Nephron progenitor cell (in vitro differentiated cells): ENCODE data around the gene TXNRD1.

ENCODE experiments used
- DNase-seq: peaks from one replicate; pipeline ENCODE4 v3.0.0; 2021
- H3K27ac Mint-ChIP-seq: 2 replicates; pipeline ENCODE4 v1.8.0; 2021; ENCODE audit warnings: mild to moderate bottlenecking, moderate library complexity, mixed read lengths
- H3K27me3 Mint-ChIP-seq: 2 replicates; pipeline ENCODE4 v1.8.0; 2021; ENCODE audit warnings: mild to moderate bottlenecking, low read depth, mixed read lengths; ENCODE audit not compliant: poor library complexity
- H3K36me3 Mint-ChIP-seq: 2 replicates; pipeline ENCODE4 v1.8.0; 2021; ENCODE audit warnings: low read depth, mixed read lengths
- H3K4me1 Mint-ChIP-seq: 2 replicates; pipeline ENCODE4 v1.8.0; 2021; ENCODE audit warnings: mixed read lengths
- H3K4me3 Mint-ChIP-seq: 2 replicates; pipeline ENCODE4 v1.8.0; 2021; ENCODE audit warnings: mild to moderate bottlenecking, moderate library complexity, mixed read lengths
- H3K9me3 Mint-ChIP-seq: 2 replicates; pipeline ENCODE4 v1.8.0; 2021; ENCODE audit warnings: mild to moderate bottlenecking, moderate library complexity, mixed read lengths
- TF ChIP-seq, protein P1 (sequence below): fragments of 200-600 bp; sonication (generic); IDR thresholded peaks from 2 replicates; pipeline ENCODE4 v1.5.0; 2021; ENCODE audit warnings: antibody characterized with exemption

TXNRD1 gene

DNA sequence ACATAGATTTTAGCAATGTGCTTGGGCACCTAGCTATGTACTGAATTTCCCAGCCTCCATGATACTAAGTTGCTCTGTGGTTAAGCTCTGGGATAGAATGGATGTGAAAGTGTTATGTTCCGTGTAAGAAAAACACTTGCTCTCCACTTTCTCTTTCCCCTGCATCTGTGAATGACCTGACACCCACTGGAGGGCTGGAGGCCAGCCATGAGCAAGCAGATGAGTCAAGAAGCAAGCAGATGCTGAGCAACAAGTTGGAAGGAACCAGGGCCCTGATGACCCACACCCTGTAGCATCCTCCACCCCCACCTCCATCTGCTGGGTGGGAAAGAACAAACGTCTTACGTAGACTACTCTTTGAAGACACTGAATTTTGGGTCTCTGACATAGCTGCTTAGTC, 144.6 kb downstream of the TXNRD1 start:
- TF ChIP-seq, protein P1, sequence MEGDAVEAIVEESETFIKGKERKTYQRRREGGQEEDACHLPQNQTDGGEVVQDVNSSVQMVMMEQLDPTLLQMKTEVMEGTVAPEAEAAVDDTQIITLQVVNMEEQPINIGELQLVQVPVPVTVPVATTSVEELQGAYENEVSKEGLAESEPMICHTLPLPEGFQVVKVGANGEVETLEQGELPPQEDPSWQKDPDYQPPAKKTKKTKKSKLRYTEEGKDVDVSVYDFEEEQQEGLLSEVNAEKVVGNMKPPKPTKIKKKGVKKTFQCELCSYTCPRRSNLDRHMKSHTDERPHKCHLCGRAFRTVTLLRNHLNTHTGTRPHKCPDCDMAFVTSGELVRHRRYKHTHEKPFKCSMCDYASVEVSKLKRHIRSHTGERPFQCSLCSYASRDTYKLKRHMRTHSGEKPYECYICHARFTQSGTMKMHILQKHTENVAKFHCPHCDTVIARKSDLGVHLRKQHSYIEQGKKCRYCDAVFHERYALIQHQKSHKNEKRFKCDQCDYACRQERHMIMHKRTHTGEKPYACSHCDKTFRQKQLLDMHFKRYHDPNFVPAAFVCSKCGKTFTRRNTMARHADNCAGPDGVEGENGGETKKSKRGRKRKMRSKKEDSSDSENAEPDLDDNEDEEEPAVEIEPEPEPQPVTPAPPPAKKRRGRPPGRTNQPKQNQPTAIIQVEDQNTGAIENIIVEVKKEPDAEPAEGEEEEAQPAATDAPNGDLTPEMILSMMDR = no peak
- peaks cover 27% of the 10 kb centered on the region for H3K9me3 Mint-ChIP-seq
- no peak overlapping the region for H3K27ac Mint-ChIP-seq
- no peaks in the 10 kb centered on the region for H3K4me1 Mint-ChIP-seq
- H3K4me3 Mint-ChIP-seq = no peak overlapping the region
- peaks cover 15% of the 10 kb centered on the region for H3K36me3 Mint-ChIP-seq
- DNase-seq = no peak
- peaks cover 3% of the 10 kb centered on the region for H3K27me3 Mint-ChIP-seq

DNA sequence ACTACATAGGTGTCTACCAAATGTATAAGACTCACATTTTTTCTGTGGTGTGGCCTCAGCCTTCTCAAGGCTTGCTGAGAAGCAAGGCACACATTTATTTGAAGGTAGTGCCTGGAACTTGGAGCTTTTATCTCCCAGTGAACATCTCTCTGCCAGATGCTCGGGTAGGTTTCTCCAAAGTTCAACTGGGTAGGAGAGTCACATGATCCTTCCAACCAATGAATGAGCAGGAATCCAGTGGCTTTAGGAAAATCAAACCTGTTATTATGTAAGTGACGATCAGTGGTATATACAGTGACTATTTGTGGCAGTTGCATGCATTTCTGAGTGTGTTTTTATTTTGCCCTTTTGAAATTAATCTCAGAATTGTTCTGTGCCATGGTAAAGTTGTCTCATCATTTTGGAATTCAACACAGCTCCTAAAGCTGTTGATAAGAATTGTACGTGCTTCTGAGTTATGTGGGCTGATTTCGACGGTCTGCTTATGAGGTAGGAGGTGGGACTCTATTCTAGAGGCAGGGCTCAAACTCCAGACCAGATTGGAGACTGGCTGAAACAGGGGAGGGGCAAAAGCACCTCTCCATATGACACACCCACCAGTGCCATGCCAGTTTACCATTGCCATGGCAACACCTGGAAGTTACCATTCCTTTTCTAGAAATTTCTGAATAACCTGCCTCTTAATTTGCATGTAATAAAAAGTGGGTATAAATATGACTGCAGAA, 145.6 kb downstream of the TXNRD1 start:
- H3K27ac Mint-ChIP-seq = no peak overlapping the region
- H3K36me3 Mint-ChIP-seq = peaks cover 15% of the 10 kb centered on the region
- H3K4me1 Mint-ChIP-seq = no peaks in the 10 kb centered on the region
- TF ChIP-seq, protein P1 = no peak
- no peak for DNase-seq
- peaks cover 2% of the 10 kb centered on the region for H3K27me3 Mint-ChIP-seq
- H3K4me3 Mint-ChIP-seq = no peak overlapping the region
- H3K9me3 Mint-ChIP-seq = peaks cover 27% of the 10 kb centered on the region

DNA sequence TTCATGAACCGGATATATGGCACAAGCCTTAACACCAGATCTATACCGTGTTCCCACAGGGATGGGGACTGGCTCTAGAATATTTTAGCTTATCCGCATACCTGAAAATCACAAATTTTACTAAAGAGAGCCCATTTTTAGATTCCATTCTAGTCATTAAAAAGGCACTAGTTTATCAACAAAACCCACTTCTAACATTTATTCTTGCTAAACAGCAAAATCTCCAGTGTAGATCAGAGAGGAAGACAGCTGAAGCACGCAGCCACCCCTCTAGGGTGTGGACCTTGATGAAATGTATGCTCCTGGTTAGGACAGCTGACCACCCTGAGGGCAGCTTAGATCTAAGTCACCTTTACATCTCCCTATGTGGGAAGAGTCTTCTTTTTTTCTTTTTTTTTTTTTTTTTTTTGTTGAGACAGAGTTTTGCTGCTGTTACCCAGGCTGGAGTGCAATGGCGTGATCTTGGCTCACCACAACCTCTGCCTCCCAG, 150.4 kb downstream of the TXNRD1 start:
- Mint-ChIP-seq H3K9me3 (peaks cover 39% of the 10 kb centered on the region), H3K4me1 (no peaks in the 10 kb centered on the region), H3K27me3 (peaks cover 2% of the 10 kb centered on the region), H3K4me3 (no peak overlapping the region), H3K36me3 (peaks cover 22% of the 10 kb centered on the region), H3K27ac (no peak overlapping the region)
- DNase-seq = no peak
- TF ChIP-seq, protein P1 = no peak

DNA sequence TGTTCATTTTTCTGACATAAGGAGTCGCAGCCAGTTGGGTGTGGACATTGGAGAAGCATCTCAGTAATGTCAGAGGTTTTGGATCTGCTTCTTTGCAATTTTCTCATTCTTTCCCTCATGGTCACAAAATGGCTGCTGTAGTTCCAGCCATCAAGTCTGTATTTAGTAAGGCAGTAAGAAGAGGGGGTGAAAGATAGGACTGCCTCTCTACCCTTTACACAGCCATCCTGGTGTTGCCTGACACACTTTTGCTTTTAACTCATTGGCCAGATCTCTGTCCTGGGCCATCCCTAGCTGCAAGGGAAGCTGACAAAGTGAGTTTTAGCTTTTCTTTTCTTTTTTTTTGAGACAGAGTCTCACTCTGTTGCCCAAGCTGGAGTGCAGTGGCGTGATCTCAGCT, 154.1 kb downstream of the TXNRD1 start:
- Mint-ChIP-seq H3K27me3 (peaks cover 2% of the 10 kb centered on the region), H3K4me1 (no peaks in the 10 kb centered on the region), H3K36me3 (peaks cover 12% of the 10 kb centered on the region), H3K9me3 (peaks cover 29% of the 10 kb centered on the region), H3K4me3 (no peak overlapping the region), H3K27ac (no peak overlapping the region)
- TF ChIP-seq, protein P1 = no peak
- no peak for DNase-seq

DNA sequence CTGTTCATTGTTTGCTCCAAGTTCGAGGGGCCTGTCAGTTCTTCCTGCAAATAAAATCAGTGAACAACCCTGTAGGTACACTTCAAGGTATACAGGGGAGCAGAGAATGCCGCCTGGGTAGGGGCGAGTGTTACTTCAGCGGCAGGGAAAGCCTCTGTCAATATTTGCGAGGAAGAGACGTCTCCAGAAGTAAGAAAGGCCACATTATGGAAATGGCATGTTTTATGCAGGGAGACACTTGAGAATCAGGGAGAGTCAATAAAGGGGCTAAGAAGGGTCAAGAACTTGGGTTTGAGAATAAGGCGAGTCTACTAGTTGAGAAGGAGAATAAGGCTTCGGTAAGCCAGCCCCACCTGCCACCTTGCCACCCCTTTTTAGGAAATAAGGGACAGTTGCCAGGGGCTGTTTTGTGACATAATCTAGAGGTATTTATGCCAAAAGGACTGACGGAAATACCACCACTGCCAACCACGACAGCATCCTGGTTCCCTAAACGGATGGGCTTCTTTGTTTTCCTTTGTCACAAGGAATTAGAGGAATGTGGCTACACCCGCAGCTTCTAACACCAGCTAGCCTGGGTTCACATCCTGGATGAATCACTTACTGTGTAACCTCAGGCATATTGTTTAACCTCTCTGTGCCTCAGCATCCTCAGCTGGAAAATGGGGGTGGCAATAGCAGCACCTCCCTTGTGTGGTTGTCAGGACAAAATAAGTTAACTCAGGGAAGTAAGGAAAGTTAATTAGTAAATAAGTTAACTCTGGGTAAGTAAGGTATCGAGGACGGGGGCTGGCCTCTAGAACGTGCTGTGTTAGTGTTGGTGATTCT, 155.7 kb downstream of the TXNRD1 start:
- H3K4me1 Mint-ChIP-seq = no peaks in the 10 kb centered on the region
- no peak overlapping the region for H3K4me3 Mint-ChIP-seq
- no peak for DNase-seq
- H3K36me3 Mint-ChIP-seq = peaks cover 12% of the 10 kb centered on the region
- H3K27me3 Mint-ChIP-seq = peaks cover 2% of the 10 kb centered on the region
- H3K27ac Mint-ChIP-seq = peak overlapping the region; percentile 19
- TF ChIP-seq, protein P1 = no peak
- peaks cover 29% of the 10 kb centered on the region for H3K9me3 Mint-ChIP-seq
